ENCODE results near the gene NCAM2. TPM values are rescaled to one million over a fixed set of nuclear protein-coding genes. Genes with fewer than 3 reads are reported as not detected.

NCAM2 gene
- total RNA-seq, 3 donors from 2014 or later: 2.9 to 14.1 (median 4.0) TPM

GRCh38 chr21:21559285-21560045 is 561.3 kb downstream of the NCAM2 start:
- no peak for TF ChIP-seq CTCF (IDR thresholded peaks at IDR 0.05)
- H3K4me1 ChIP-seq (ENCODE audit: low read depth): no peaks in the 10 kb centered on the region
- DNase-seq (no peak), ATAC-seq (no peak)
- no peak overlapping the region for H3K4me3 ChIP-seq
- intact Hi-C loops (cut with DNase I, micrococcal nuclease): no loop called here
- H3K36me3 ChIP-seq (ENCODE audit: low read depth): no peaks in the 10 kb centered on the region
- H3K9me3 ChIP-seq: peaks cover 34% of the 10 kb centered on the region
